HG03280 (cell line): ENCODE measurements around the gene SGPL1.
"Not testable (repeated sequence)": the region's sequence is repeated elsewhere in the genome, so short reads cannot be mapped to it uniquely, and the experiment has no call there.

ENCODE experiments used
- ATAC-seq: cut with Tn5 transposase; IDR thresholded peaks from one replicate; pipeline ENCODE4 v1.9.1; 2021; ENCODE audit warnings: mild to moderate bottlenecking, moderate library complexity; ENCODE audit not compliant: unreplicated experiment

Gene SGPL1

DNA sequence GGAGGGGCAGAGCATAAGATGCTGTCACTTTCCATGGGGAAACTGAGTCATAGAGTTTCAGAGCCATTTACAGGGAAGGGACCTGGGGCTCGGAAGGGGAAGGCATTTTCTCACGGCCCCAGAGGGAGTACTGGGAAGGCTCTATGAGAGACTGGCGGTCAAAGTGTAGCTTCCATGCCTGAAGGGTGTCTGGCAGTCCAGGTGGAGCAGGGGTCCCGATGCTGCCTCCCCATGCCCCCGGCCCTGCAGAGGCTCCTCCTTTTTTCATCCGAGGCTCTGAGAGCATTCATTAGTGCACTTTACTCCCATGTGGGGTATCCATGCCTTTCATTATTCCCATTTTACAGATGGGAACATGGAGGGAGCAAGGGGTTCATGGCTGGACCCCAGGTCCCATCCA lies 100.5 kb downstream of the SGPL1 start:
- no peak for ATAC-seq

GRCh38 chr10:70917226-70917625 lies 101.5 kb downstream of the SGPL1 start:
- no peak for ATAC-seq

DNA sequence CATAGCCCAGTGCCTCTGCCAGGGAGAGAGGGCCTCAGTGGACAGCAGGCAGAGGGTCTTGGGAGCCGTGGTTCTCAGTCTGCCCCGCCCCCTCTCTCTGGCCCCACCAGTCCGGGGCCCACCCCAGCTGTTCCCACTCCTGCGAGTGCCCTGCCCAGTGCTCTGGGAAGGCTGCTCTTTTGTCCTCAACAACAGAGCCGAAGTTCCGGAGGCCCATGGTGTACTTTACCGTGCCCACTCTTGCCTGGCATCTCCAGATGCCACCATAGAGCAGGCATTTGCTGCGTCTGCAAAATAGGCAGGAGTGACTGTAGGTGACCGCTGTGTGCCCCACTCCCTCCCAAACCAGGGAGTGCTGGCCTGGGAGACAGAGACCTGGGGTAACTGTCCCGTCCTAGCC lies 101.9 kb downstream of the SGPL1 start:
- no peak for ATAC-seq

DNA sequence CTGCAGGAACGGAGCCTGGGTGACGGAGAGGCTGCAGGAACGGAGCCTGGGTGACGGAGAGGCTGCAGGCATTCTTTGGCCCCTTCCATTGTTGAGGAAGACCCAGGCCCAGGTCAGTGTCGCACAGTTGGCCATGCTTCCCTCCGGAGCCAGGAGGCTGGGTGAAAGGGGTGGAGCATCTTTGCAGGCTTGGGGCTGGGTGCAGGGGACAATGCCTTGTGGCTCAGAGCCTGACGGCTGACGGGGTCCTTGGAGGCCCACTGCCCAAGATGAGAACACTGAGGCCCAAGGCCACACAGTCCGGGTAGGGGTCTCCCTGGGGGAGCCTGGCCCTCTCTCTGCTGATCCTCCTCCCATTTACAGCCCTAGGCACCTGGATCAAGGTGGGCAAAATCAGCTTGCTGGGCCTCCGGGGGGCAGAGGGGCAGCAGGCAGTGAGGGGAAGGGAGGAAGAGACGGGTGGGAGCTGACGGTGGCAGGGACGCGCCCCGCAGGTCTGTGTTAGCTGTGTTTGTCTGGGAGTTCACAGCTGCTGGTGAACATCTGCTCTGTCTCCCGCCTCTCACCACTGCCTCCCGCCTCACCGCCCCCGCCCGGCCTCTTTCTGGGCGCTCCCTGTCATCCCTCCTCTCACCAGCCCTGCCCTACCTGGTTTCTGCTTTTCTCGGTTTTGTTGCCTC lies 103.2 kb downstream of the SGPL1 start:
- ATAC-seq: no peak

GRCh38 chr10:70919906-70920305 lies 104.2 kb downstream of the SGPL1 start:
- not testable (repeated sequence) for ATAC-seq

- no peak for ATAC-seq
Measured at GRCh38 chr10:70920519-70920918, 104.8 kb downstream of the SGPL1 start.

DNA sequence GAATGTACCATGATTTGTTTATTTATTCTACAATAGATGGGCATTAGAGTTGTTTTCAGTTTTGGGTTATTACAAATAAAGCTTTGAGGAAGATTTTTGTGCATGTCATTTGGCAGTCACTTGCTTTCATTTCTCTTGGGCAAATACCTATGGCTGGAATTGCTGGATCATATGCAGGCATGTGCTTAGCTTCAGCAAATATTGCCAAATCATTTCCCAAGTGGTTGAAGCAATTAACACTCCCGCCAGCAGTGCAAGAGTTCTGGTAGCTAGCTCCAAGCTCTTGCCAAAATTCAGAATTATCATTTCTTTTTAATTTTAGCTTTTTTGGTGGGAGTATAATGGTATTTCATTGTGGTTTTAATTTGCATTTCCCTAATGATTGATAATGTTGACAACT lies 105.5 kb downstream of the SGPL1 start:
- ATAC-seq: no peak

DNA sequence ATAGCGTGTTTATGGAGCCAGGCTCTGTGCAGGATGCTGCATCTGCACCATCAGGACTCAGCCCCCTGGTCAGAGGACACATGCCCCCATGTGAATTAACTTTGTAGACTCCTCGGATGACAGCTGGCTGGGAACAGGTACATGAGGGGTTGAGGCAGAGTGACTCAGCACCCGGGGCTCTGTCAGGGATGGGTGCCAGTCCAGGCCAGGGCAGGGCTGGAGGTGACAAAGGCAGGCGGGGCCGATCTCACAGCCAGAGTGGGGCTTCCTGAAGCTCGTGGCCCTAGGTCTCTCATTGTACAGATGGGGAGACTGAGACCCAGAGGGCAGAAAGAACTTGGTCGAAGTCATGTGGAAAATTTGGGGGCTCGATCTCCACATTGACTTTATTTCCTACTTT lies 107.9 kb downstream of the SGPL1 start:
- ATAC-seq: no peak

DNA sequence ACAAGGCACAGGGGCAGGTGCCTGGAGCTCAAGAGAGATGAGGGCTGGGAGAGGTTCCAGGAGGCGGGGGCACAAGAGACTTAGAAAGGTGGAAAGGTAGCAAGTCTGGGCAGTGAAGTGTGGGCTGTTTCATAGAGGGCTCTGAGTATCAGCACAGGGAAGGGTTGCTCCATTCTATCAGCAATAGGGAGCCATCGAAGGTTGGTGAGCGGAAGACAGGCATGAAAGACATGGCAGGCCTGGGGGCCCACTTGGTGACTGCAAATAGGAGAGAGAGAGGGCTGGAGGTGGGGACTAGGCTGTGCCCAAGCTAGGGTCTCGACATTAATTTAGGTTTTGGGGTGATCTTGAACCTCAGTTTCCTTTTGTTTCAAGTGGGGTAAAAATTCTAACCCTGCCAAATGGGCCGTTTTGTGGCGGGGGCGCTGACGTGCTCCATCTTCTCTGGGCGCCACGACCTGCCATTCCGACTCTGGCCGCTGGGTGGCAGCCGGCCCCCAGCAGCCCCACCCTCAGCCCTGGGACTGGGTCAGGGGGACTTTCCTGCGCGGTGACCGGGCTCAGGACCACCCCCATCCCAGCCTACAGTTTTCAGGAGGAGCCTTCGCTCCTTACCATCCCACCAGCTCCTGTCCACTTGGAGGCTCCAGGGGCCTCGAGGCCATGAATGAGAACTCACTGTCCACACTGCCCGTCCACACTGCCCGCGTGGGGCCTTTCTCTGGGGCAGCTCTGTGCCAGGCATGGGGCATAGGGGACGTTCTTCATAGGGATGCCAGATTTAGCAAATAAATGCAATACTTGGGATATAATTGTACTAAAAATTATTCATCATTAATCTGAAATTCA lies 109.9 kb downstream of the SGPL1 start:
- no peak for ATAC-seq

DNA sequence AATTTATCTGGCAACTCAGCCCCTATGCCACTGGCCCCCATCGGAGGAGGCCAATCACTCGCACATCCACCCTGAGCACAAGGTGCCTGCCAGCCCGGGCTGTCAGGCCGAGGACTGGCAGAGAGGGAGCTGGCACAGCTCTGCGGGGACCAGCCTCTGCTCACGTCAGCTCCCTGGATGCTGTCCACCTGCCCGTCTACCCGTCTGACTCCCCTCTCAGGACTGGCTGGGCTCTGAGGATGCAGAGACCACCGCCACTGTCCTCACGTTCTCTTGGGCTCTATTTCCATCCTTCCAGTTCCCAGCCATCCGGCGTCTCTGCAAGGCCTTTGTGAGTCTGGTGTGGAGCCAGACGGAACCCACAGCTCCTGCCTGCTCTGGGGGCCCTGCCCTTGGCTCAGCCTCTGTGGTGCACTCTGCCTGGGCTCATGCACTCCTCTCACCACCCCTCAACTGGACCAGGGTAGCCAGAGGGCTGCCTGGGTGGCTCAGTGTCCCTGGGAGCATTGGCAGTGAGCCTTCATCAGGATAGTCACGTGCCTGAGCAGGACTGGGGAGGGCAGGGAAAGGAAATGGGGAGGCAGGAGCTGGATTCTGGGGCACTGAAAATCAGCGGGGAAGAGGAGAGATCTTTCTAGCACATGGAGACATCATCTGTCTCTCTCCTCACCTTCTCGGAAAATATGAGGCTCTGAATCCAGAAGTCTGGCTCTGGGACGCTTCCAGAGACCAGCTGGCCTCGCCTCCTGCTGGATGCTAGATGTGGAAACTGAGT lies 110.7 kb downstream of the SGPL1 start:
- no peak for ATAC-seq

DNA sequence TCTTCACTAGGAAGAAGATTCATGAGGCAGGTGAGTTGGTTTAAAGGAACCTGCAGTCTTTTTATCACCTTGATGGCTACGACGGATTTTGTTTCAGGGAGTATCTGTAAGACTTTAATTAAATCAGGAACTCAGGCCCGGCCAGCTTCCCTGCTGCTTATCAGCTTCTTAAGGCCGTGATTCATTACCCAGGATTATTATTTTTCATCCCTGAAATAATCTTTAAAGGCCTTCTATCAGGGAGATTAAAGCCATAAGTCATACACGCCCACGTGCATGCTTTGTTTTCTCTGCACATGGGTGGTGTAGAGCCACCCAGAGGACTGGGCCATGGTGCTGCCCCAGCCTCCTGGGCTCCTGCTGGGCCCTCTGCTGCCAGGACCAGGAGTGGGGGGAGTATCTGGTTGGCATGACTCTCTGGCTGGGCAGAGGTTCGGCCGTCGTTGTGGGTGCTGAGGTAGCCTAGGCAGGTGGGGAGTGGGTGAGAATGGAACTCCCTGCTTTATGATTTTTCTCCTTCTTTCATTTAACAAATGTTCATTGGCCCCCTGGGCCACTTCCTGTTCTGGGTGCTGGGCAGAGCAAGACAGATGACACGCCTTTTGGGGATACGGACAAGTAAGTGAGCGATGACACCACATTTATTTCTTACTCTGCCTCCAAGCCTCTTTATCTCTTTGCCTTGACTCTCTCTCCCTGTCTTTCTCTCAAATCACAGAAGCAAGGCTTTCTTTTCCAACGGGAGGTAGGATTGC lies 111.6 kb downstream of the SGPL1 start:
- no peak for ATAC-seq

DNA sequence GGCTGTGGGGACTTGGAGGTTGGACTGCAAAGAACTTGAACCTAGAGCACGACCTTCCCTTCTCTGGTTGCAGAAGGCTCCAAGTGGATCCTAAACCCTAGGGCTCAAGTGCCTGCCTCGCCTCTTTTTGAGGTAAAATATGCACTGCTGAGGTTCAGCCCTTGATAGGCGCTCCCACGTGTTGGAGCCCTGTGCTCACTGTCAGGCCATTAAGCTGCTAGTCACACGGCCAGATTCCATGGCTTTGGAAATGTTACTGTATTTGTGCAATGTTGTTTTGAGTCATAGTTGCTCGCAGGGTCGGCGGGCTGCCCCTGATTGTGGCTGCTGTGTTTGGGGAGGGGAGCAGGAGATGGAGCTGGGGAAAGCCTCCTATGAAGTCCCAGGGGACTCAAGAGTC lies 112.4 kb downstream of the SGPL1 start:
- no peak for ATAC-seq

- no peak for ATAC-seq
Measured at GRCh38 chr10:70930263-70931000, 114.7 kb downstream of the SGPL1 start.
